GM18951 (cell line): ENCODE results near the gene EPC1.

Source experiments
- POLR2A ChIP-seq: IDR thresholded peaks from 4 replicates; pipeline ENCODE4 v1.6.1; 2011; ENCODE audit warnings: mild to moderate bottlenecking; ENCODE audit not compliant: insufficient read length, insufficient read depth; ENCODE audit errors: extremely low read depth
- in situ Hi-C: fragments of 300-500 bp; cut with MboI; formaldehyde crosslinking; loops from one replicate; pipeline ENCODE4 v1.12.0; 2022; ENCODE audit warnings: low sequenced_read_pairs, mixed read lengths, inconsistent platforms; ENCODE audit not compliant: unreplicated experiment

Gene EPC1

GRCh38 chr10:32338262-32338661 lies 8.7 kb downstream of the EPC1 start:
- in situ Hi-C loops, result no loop called here
- TF ChIP-seq POLR2A, result no peak

GRCh38 chr10:32337350-32337749 lies 9.6 kb downstream of the EPC1 start:
- in situ Hi-C loops, result no loop called here
- no peak for TF ChIP-seq POLR2A

GRCh38 chr10:32333849-32334248 lies 13.1 kb downstream of the EPC1 start:
- no peak for TF ChIP-seq POLR2A

GRCh38 chr10:32332299-32332750 lies 14.6 kb downstream of the EPC1 start:
- peak; percentile 53 for TF ChIP-seq POLR2A
- in situ Hi-C loops, result no loop called here

More at GRCh38 chr10:32333849-32334248, 13.1 kb downstream of the EPC1 start:
- in situ Hi-C loops, result no loop called here

- no peak for TF ChIP-seq POLR2A
- in situ Hi-C loops, result no loop called here
These were observed 15.4 kb downstream of the EPC1 start for GRCh38 chr10:32331606-32332005.

GRCh38 chr10:32330214-32330613 lies 16.7 kb downstream of the EPC1 start:
- TF ChIP-seq POLR2A, result no peak
- in situ Hi-C loops, result no loop called here

- in situ Hi-C loops, result no loop called here
- TF ChIP-seq POLR2A, result no peak
These were observed 17.9 kb downstream of the EPC1 start for GRCh38 chr10:32329061-32329460.

- no peak for TF ChIP-seq POLR2A
- in situ Hi-C loops, result no loop called here
These were observed 18.5 kb downstream of the EPC1 start for GRCh38 chr10:32328499-32328898.

GRCh38 chr10:32327364-32327691 lies 19.6 kb downstream of the EPC1 start:
- no peak for TF ChIP-seq POLR2A
- in situ Hi-C loops, result no loop called here

GRCh38 chr10:32326680-32327363 lies 20.1 kb downstream of the EPC1 start:
- in situ Hi-C loops, result no loop called here

GRCh38 chr10:32326119-32326518 lies 20.8 kb downstream of the EPC1 start:
- in situ Hi-C loops, result no loop called here
- no peak for TF ChIP-seq POLR2A

More at GRCh38 chr10:32326680-32327363, 20.1 kb downstream of the EPC1 start:
- no peak for TF ChIP-seq POLR2A

- in situ Hi-C loops, result no loop called here
- TF ChIP-seq POLR2A, result no peak
These were observed 23.9 kb downstream of the EPC1 start for GRCh38 chr10:32323051-32323450.

- TF ChIP-seq POLR2A, result no peak
- in situ Hi-C loops, result no loop called here
These were observed 25.8 kb downstream of the EPC1 start for GRCh38 chr10:32321016-32321631.

GRCh38 chr10:32318476-32318896 lies 28.5 kb downstream of the EPC1 start:
- in situ Hi-C loops, result no loop called here

More at GRCh38 chr10:32318476-32318896, 28.5 kb downstream of the EPC1 start:
- no peak for TF ChIP-seq POLR2A
